Bronchial epithelial cell (primary cell): ENCODE results near the gene LPA. TPM values are rescaled to one million over a fixed set of nuclear protein-coding genes. Genes with fewer than 3 reads are reported as not detected.

ENCODE experiments used
- DNase-seq: peaks from one replicate; pipeline ENCODE4 v3.0.0-alpha.2; 2010; ENCODE audit warnings: low read depth
- FAIRE-seq: peaks from 2 replicates; lab custom pipeline; 2011; peaks lifted over from hg19 to GRCh38; lab: Jason Lieb, UNC
- H3K27me3 ChIP-seq: 2 replicates; pipeline ENCODE4 v1.5.1; 2011; ENCODE audit warnings: low read length; ENCODE audit not compliant: control insufficient read depth, insufficient read depth
- H3K36me3 ChIP-seq: 2 replicates; pipeline ENCODE4 v1.5.1; 2011; ENCODE audit warnings: low read length; ENCODE audit not compliant: control insufficient read depth, insufficient read depth
- H3K4me3 ChIP-seq: 2 replicates; pipeline ENCODE4 v1.5.1; 2011; ENCODE audit warnings: mild to moderate bottlenecking, low read depth, low read length, control low read depth
- CTCF ChIP-seq: IDR thresholded peaks from 2 replicates; pipeline ENCODE4 v1.5.1; 2011; ENCODE audit warnings: mild to moderate bottlenecking, moderate library complexity, low read length, control low read depth, inconsistent platforms; ENCODE audit not compliant: insufficient read depth, severe bottlenecking
- total RNA-seq: library from RNA; depleted of rRNA; stranded (reverse); fragments of >200 nt; gene quantifications from 2 replicates; pipeline ENCODE4 v1.2.1, GENCODE V29; 2014

The LPA gene
- total RNA-seq, 1 donor from 2014 or later: 0.26 TPM

GRCh38 chr6:160494576-160494975 lies 169.5 kb downstream of the LPA start:
- H3K4me3 ChIP-seq: no peak overlapping the region
- H3K36me3 ChIP-seq: no peaks in the 10 kb centered on the region
- TF ChIP-seq CTCF: no peak
- no peak for DNase-seq
- no peak for FAIRE-seq
- H3K27me3 ChIP-seq: no peaks in the 10 kb centered on the region

- Histone ChIP-seq H3K4me3 (no peak overlapping the region), H3K27me3 (no peaks in the 10 kb centered on the region), H3K36me3 (no peaks in the 10 kb centered on the region)
- FAIRE-seq (no peak), DNase-seq (no peak)
- TF ChIP-seq CTCF: no peak
These were observed 175.0 kb downstream of the LPA start for GRCh38 chr6:160489091-160489490.

- H3K27me3 ChIP-seq: no peaks in the 10 kb centered on the region
- FAIRE-seq (no peak), DNase-seq (no peak)
- no peak overlapping the region for H3K4me3 ChIP-seq
- no peak for TF ChIP-seq CTCF
- no peaks in the 10 kb centered on the region for H3K36me3 ChIP-seq
These were observed 177.0 kb downstream of the LPA start for GRCh38 chr6:160487116-160487515.

Other genes starting within 250 kb of the LPA start
- not detected in 2 replicates for gene PLG, start 38.0 kb upstream of the LPA start, total RNA-seq